ENCODE measurements around the gene SNX18.

DNA sequence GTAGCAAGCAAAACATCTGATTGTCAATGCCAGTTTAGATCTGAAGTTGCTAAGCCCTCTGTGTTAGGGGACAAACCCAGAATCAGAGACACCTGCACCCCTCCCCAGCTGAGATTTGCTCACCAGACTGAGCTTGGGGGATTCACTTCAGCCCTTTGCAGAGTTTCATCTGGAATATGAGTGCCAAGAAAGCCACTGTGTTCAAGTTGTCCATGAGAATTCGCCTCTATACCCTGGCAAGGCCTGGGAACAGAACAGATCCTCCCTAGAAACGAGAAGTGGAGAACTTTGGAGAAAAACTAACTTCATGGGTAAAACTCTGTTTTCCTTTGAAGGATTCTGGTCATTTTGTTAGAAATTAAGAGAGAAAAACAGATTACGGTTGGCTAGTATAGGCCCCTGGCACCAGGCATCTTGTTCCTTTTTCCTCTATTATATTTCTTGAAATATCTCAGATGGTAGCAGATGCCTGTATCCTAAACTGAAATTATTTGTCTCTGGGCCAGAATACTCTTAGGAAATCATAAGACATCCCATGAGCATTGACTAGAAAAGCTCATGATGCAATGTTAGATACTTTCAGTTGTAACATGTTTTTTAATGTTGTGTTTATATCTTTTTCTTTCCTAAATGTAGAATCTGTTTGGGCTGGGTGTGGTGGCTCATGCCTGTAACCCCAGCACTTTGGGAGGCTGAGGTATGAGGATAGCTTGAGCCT, 64.4 kb downstream of the SNX18 start:
- TF ChIP-seq POLR2A (IDR thresholded peaks at IDR 0.05; ENCODE audit: low read depth, low read length) (no peak), POLR2AphosphoS5 (IDR thresholded peaks at IDR 0.05; ENCODE audit: low read depth, low read length) (no peak)

All from GM12892 (cell line).